GM18861 (cell line): ENCODE data around the gene ARL6IP5.

Source experiments
- ATAC-seq: cut with Tn5 transposase; IDR thresholded peaks from one replicate; pipeline ENCODE4 v1.9.1; 2021; ENCODE audit not compliant: unreplicated experiment

The ARL6IP5 gene

DNA sequence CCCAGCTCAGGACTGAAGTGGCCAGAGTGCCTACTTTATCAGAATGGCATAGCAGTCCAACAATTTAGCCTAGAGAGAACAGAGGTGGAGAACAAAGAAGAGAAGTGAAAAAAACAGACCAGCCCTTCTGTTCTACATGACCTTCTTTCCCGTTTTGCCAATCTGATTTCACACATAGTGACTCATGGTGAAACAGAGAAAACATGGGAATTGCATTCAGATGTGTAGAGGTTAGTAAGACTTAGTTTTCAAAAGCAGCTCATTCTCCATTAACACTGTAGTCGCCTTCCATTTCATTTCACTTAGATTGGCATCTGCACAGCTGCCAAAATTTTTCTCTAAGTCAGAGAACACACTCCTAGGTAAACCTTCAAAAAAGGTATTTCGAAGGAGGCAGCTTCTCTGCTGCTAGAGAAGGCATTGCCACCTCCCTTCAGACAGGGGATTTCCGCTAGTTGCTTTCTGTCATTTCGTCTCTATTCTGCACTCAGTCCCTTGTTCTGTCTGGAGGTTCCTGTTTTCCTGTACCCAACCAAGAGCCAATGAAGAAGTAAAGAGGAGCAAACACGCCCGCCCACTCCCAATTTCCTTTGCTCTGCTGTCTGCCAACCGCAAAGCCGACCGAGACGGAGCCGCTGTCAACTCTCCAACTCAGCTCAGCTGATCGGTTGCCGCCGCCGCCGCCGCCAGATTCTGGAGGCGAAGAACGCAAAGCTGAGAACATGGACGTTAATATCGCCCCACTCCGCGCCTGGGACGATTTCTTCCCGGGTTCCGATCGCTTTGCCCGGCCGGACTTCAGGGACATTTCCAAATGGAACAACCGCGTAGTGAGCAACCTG is at the start of gene ARL6IP5:
ARL6IP5 (plus strand) TSS at position 612 of the 842 bp plus-strand sequence; CDS start at position 723, 111 bp downstream.
- peak; percentile 44 for ATAC-seq

DNA sequence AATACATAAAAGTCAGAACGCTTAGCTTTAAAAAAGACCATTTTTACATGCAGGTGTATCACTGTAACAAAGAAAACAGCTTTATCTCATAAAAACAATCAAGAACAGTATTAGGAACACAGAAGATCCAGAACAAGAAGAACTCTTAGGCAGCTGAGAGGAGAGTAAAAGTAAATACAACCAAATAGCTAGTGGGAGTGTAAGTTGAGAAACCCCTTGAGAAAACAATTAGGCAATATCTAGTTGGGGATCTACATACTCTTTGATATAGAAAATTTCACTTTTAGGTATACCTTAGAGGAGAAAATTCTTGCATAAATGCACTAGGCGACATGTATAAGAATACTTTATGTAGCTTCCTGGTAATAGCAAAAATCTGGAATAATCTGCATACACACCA is 40.1 kb upstream of the ARL6IP5 start:
- ATAC-seq: no peak

DNA sequence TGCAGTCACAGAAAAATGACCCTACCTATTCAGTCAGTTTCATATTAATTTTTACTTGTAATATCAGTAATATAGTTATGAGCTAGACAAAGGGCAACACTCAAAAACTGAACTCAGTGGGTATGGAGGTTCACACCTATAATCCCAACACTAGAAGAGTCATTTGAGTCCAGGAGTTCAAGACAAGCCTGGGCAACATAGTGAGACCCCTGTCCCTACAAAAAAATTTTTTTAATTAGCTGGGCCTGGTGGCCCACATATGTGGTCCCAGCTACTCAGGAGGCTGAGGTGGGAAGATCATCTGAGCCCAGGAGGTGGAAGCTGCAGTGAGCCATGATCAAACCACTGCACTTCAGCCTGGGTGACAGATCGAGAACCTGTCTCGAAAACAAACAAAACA is 35.7 kb upstream of the ARL6IP5 start:
- ATAC-seq: no peak

DNA sequence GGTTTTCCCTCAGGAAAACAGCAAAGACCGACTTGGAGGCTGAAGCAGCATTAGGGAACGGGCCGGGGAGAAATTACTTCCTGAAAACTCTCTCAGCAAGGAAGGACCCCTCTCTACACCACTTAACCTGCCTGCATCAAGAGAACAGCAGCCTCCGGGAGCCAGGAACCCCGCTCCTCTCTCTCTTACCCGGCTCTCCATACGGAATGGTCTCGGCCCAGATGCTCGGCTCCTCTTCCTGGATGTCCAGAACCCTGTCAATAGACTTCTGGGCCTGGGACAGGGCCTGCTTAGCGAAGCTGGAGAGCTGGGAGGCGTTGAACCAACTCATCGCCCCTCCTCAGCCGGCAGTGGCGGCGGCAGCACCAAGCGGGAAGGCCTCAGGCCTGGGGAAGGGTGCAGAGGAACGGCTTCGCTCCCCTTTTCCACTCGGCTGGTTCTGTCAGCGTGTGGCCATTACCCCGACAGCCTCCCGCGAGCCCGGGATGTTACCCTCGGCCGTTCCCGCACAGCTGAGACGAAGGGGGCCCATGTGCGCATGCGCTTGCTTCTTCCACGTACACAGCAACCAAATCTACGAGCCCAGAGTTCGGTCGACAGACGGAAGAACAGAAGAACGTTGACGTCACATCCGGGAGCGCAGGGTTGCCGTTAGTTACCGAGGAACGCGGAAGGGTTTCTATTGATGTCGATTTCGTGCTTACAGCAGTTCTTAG is 32.8 kb upstream of the ARL6IP5 start, which contains the start of gene TMF1:
TMF1 (minus strand) TSS at position 578 of the 716 bp plus-strand sequence; CDS start at position 331, 247 bp downstream.
- ATAC-seq: peak; percentile 96

DNA sequence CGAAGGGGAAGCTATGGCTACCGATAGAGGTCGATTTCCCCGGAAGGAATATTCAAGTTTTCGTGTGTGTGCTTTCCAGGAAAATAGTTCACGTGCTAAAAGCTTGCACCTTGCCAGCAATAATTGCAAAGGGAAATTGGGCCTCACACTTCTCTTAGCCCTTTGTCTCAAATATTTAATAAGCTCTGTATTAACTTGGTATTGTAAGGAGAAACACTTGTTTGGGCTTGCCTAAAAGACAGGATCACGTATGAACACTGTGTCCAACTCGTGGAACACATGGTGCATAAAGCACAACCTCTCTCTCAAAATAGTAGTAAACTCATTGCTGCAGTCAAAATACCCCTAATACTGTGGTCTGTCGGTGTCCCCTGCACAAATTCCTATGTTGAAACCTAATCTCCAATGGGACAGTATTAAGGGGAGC is 32.3 kb upstream of the ARL6IP5 start:
- ATAC-seq: peak; percentile 1

- peak; percentile 99 for ATAC-seq
These were observed 26.4 kb upstream of the ARL6IP5 start for GRCh38 chr3:69058180-69058946.

DNA sequence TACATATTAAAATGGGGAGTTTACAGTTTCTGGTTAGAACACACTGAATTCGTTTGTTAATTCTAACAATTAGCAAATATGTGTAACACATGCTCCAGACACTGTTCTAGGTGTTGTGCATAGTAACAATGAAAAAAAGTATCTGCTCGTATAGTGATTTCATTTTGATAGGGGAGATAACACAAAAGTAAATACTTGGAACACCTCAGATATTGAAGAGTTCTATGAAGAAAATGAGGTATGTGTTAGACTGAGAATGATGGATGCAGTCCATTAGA is 25.9 kb upstream of the ARL6IP5 start:
- ATAC-seq: no peak

GRCh38 chr3:69059688-69060087 is 25.0 kb upstream of the ARL6IP5 start:
- no peak for ATAC-seq

GRCh38 chr3:69063636-69064035 is 21.1 kb upstream of the ARL6IP5 start:
- ATAC-seq: no peak

GRCh38 chr3:69065318-69065964 is 19.3 kb upstream of the ARL6IP5 start:
- no peak for ATAC-seq

GRCh38 chr3:69066121-69066520 is 18.6 kb upstream of the ARL6IP5 start:
- no peak for ATAC-seq

GRCh38 chr3:69072928-69073327 is 11.8 kb upstream of the ARL6IP5 start:
- no peak for ATAC-seq

- ATAC-seq: no peak
These were observed 5.2 kb upstream of the ARL6IP5 start for GRCh38 chr3:69079269-69080159.

DNA sequence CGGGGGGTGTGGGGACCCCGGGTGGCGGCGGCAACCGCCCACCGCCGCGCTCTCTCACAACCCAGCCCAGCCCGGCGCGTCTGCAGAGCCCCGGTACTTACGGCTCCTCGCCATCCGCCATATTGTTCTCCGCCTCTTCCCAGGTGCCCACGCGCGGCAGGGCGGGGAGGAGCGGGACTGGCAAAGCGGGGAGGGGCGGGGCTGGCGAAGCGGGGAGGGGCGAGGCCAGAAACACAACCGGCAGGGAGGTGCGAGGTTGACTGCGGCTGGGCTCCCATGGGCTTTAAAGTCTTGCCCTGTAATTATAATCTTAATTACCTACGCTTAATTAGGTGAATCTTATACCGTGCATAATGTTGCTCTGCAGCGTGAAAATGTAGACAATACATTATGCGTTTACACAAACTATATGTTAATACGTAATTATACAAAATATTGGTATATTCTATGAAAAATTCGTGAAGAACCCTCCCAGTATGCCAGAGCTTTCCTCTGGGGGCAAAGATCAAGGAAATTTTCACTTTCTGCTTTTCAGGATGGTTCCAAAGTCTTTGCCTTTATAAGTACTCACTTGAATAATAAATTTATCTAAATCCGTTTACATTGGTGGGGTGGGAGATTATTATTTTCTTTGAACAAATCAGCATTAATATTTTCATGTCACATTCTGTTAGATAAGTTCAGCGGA is 4.4 kb upstream of the ARL6IP5 start, which contains the start of gene UBA3:
UBA3 (minus strand) TSS at position 133 of the 688 bp plus-strand sequence; CDS start at position 121, 12 bp downstream.
- ATAC-seq: peak; percentile 20

DNA sequence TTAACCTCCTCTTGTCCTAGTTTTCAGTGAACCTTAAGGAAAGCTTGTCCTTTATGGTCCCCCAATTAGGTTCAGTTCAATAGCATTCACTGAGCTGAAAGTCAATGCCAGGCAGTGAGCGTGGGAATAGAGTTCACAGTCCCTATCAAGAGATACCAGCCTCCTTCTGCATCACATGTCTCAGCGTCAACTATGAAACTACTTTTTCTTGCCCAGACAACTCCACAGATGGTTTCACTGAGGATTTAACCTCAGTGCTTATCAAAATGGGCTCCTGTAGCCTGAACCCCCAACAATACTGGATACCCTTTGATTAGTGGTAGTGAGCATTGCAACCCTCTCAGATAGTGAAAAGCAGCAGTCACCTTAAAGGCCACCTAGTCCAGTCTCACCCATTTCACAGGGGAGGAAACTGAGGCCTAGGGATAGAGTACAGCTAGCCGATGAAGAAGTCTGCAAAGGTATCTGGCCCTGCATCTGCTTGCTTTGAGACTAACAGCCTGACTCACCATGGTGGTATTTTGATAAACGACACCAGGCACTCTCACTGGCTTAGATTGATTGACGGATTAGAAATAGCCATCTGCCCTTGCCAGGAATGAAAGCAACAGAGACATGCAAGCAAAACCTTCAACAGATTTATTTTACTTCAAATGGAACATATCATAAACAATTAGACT is 3.0 kb upstream of the ARL6IP5 start:
- no peak for ATAC-seq

DNA sequence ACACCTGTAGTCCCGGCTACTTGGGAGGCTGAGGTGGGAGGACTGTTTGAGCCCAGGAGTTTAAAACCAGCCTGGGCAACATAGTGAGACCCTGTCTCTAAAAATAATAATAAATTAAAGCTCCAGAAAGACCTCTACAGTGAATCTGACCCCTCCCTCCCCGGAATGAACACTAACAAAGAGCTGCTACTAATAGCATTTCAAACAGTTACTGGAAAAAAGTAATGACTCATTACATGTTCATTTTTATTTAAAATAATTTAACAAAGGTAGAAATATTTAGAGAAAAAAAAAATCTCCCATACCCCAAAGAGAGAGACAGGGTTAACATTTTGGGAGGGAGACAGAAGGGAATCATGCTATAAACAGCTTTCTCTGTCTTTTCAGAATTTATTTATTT is 2.4 kb upstream of the ARL6IP5 start:
- ATAC-seq: no peak

DNA sequence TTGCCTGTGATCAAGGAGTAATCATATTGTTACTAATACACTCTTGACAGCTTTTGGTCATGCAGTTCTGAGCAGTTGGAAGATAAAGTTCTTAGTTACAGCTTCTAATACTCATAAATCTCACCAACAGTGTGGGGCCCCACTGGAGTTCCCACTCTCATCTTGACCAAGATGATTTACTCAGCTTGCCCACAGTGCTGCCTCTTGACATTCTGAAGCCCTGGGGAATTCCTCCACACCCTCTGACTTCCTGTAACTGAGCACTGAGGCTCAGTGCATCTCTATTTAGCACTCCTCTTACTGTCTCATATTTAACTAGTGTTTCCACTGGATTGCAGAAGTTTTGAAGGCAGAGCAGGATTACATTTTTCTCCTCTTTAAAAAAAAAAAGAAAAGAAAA is 1.9 kb upstream of the ARL6IP5 start:
- ATAC-seq: peak; percentile 68

DNA sequence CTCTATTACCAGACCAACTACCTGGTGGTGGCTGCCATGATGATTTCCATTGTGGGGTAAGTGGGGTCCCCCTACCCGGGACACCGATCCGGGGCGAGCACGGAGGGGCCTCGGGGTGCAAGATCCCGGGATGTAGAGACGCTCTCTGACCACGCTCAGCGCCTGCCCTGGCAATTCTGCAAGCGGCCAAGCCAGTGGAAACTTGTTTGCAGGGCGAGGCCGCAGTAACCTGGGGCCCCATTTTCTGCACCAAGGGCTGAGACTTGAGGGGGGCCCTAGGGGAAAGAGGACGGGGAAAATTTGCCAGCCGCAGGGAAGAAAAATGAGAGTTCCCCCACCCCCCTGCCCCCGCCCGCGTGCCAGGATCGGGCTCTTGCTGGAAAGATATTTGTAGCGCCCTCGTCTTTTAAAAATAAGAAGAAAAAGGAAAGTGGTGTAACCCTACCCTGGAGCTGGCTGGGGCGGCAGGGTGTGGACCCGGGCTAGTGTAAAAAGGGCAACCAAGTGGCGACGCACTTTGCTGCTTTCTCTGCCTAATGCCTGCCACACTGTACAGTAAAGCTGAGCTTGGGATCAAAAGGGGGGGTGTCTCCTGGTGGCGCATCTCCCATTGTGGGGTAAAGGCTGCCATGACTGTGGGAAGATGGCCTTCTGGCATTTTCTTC is 563 bp downstream of the ARL6IP5 start:
- no peak for ATAC-seq
